GM18951 (cell line): ENCODE measurements around the gene HIP1R.

ENCODE experiments used
- POLR2A ChIP-seq: IDR thresholded peaks from 4 replicates; pipeline ENCODE4 v1.6.1; 2011; ENCODE audit warnings: mild to moderate bottlenecking; ENCODE audit not compliant: insufficient read length, insufficient read depth; ENCODE audit errors: extremely low read depth
- in situ Hi-C: fragments of 300-500 bp; cut with MboI; formaldehyde crosslinking; loops from one replicate; pipeline ENCODE4 v1.12.0; 2022; ENCODE audit warnings: low sequenced_read_pairs, mixed read lengths, inconsistent platforms; ENCODE audit not compliant: unreplicated experiment

HIP1R gene

DNA sequence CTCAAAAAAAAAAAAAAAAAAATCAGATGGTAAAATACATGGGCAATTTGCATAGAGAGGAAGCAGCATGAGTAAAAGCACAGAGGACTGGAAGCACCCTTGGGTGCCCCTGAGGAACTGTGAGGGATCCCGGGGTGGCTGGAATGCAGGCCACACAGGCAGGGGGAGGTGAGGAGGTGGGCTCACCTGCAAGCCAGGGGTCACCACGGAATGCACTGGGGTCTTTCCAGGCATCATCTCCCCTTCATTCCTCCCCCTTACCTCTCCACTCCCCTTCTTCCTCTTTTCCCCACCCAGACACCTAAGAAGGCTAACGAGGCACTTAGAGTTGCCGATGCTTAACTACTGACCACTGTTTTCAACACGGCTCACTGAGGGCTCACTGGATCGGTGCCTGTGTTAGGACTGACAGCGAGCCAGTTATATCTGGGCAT lies 14.4 kb upstream of the HIP1R start:
- no peak for TF ChIP-seq POLR2A
- in situ Hi-C loops = no loop called here

DNA sequence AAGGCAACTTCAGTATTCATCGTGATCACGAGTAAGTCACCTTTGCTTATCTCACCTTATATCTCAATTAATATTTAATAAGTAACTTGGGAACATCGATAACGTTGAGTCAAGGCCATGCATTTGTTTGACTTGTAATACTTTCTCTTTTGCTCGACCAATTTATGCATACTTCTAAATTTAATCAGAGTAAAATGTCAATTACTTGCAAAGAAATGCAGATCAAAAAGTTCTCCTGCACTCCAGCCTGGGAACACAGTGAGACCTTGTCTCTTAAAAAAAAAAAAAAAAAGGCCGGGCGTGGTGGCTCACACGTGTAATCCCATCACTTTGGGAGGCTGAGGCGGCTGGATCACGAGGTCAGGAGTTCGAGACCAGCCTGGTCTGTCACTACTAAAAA lies 11.8 kb upstream of the HIP1R start:
- no peak for TF ChIP-seq POLR2A
- in situ Hi-C loops = no loop called here

DNA sequence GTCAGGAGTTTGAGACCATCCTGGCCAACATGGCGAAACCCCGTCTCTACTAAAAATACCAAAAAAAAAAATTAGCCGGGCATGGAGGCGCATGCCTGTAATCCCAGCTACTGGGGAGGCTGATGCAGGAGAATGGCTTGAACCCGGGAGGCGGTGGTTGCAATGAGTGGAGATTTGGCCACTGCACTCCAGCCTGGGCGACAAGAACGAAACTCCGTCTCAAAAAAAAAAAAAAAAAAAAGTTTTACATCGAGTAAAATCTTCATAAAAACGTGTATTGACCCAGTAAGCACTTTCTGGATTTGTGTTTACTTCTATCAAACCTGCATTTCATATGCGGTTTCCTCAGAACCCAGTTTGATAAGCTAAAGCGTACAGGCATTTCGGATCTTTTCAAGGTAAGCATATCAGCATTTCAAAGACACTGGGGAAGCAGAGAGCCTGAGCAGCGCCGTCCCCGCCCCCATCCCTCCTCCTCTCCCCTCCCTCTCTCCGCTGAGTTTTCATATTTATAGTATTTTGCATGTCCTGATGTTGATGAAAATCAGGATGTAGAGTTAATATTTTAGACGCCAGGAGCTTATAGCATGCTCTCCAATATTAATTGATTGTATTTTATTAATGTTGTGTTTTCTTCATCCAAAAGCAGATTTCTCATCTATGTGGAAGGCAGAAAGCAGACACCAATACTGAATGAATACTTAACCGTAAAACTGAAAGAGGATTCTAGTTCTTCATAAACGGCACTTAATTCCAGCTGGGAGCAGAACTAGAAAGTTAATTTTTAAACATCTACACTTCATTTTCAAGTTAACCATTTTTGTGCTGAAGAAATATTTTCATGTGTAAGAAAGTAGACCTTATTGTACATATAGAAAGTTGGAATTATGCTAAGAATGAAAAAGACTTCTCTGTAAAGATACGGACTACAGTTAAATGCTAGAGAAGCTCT lies 9.2 kb upstream of the HIP1R start:
- in situ Hi-C loops = no loop called here
- no peak for TF ChIP-seq POLR2A

DNA sequence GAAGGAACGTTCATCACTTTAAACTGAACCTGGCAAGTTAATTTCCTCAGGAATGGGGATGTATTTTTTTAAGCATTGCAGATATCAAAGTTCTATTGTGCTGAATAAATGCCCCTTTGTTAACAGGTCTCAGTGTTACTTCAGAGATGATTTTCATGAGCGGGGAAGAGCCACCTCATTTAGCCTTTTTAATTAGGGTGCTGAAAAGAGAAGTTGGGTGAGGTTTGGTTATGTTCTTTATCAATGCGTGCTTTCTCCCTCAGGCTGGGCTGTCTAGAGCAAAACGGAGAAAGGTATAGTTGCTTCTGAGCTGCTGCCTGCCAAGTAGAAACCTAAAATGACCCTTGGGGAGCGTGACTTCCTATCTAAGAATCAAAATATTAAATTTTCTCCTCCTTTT lies 8.0 kb upstream of the HIP1R start:
- no peak for TF ChIP-seq POLR2A
- in situ Hi-C loops = no loop called here

DNA sequence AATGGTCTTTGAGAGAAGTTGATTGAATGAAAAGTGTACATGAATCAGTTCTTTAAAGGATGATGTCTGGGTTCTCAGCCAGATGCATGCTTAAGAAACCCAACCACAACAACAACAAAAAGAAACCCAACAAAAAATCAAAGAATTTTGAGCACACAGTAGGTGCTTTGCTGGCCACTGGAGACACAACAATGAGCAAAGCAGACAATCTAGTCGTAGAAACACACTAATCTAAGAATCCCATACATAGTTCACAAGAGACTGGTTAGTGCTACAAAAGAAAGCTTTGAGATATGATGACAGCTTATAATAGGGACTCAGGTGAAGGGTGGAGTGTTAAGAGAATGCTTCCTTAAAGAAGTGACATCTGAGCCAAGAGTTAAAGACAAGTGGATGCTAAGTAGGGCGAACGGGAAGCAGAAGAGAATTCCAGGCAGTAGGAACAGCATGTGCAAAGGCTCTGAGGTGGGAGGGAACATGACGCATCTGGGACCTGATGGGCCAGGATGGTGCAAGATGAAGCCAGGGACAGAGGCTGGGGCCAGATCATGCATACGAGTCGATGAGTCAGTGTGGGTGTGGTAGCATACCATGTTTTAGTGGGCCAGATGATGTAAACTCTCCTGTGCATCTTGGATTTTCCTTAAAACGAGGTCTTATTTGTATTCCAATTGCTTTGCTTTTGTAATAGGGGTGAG lies 4.6 kb upstream of the HIP1R start:
- no peak for TF ChIP-seq POLR2A

DNA sequence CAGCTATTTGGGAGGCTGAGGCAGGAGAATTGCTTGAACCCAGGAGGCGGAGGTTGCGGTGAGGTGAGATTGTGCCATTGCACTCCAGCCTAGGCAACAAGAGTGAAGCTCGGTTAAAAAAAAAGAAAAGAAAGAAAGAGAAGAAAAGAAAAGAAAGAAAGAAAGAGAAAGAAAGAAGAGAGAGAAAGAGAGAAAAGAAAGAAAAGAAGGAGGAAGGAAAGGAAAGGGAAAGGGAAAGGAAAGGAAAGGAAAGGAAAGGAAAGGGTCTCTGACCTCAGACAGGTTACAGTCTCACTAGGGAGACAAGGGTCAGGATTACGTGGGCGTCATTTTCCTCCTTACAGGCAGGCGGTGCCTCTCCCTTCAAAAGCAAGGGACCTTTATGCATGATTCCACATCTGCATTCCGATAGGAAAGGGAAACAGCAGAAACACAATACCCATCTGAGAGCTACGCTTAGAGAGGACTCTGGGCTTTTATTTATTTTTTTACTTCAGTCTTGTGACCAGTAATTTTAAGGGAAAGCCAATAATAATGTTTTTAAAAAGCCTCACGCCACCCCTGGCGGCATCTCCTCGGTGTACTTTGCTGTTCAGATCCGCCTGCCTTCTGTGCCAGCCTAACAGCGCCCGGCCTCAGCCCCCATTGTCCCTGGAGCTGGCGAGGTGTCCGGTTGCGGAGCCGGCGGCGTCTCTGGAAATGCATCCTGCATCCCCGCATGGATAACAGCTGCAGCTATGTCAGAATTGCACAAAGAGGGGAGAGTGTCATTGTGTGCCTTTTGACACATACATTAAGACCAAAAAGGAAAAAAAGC lies 945 bp upstream of the HIP1R start:
- no peak for TF ChIP-seq POLR2A
- in situ Hi-C loops = no loop called here

More for the DNA sequence above, 4.6 kb upstream of the HIP1R start:
- in situ Hi-C loops = no loop called here

DNA sequence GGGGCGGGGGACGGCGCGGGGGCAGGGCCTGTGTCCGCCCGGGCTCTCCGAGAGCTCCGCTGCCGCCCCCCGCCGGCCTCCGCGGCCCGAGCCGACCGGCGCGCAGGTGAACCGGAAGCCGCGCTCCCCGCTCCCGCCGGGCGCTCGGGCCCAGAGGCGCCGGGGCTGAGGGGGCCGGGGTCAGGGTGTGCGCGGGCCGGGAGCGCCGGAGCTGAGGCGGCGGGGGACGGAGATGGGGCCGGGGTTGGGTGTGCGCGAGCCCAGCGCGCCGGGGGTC lies 431 bp downstream of the HIP1R start:
- in situ Hi-C loops = no loop called here

DNA sequence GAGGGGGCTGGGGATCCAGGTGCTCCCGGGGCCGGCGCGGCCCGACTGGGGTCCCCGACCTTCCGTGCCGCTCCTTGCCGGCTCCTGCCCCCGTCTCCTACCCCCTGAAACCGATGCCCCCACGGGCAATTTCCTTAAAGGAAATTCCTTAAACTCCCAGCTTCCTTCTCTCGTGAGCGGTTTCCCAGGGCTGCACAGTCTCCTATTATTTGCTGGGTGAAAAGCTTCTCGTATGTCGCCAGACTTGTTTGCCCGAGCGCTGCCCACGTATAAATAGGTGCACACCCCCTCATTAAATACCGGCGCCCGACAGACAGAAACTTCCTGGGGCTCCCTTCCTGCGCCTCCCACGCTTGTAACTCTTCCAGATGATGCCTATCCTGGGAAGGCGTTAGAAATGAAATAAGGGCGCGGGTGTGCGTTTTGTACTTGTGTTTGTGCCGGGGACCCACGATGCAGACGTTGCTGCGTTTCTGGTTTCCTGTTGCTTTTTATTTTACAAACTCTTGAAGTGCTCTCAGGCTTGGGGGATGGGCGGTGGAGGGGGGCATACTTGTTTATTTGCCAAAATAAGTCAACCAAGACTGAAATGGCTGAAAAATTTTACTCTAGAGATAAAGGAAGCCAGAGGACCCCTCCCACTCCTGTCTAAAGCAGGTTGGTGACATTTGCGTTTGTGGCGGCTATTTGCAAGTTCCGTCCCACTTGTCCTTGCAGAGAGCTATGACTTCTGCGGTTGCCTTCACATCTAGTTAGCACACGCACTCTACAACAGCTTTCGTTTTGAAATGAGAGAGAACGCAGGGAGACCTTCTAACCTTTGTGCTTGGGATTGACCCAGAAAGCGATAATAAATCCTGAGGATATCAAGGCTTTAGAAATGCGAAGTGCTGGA lies 1.0 kb downstream of the HIP1R start:
- in situ Hi-C loops = no loop called here

More for the DNA sequence above, 431 bp downstream of the HIP1R start:
- no peak for TF ChIP-seq POLR2A

DNA sequence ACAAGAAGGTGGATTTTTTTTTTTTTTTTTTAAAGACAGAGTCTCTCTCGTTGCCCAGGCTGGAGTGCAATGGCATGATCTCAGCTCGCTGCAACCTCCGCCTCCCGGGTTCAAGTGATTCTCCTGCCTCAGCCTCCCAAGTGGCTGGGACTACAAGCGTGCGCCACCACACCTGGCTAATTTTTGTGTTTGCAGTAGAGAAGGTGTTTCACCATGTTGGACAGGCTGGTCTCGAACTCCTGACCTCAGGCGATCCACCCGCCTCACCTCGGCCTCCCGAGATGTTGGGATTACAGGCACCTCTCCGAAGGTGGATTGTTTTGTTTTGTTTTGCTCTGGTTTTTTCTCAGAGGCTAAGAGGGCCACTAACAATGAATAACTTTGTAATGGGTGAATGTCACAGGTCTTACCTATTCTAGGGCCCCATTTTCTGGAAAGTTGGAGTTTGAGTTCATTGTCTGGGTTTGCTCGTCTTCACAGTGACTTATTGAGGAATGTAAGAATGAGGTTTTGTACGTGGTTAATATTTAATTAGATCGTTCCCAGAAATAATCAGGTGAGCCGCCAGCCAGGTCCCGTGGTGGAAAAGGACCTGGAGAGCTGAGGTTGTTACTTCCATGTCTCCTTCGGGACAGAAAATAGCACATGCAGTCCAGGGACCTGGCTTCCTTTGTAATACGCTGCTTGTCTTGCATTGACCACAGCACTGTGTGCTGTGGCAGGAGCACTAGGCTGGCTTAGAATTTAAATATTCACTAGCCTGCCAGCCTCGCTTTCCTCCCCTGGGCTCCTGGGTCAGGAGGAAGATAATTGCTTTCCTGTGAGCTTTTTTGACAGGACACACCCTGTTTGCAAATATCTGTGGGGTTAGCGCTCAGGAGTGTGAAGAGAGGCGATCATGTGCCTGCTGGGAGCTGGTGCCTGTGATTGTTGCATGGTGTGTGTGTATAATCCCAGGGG lies 2.3 kb downstream of the HIP1R start:
- in situ Hi-C loops = no loop called here
- no peak for TF ChIP-seq POLR2A

More for the DNA sequence above, 1.0 kb downstream of the HIP1R start:
- TF ChIP-seq POLR2A = peak; percentile 27

DNA sequence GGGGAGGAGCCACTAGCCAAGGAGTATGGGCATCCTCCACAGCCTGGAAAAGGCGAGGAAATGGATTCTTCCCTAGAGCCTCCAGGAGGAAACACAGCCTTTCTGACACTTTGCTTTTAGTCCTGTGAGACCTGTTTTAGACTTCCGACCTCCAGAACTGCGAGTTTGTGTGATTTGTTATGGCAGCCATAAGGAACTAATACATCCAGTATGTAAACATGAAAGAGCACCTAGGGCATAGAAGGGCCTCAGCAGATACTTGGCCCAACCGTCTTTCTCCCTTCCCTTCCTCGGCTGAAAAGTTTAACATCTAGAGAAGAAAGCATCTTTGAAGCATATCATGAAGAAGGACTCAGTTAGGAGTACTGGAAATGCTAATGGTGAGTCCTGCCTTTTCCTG lies 3.6 kb downstream of the HIP1R start:
- in situ Hi-C loops = no loop called here

DNA sequence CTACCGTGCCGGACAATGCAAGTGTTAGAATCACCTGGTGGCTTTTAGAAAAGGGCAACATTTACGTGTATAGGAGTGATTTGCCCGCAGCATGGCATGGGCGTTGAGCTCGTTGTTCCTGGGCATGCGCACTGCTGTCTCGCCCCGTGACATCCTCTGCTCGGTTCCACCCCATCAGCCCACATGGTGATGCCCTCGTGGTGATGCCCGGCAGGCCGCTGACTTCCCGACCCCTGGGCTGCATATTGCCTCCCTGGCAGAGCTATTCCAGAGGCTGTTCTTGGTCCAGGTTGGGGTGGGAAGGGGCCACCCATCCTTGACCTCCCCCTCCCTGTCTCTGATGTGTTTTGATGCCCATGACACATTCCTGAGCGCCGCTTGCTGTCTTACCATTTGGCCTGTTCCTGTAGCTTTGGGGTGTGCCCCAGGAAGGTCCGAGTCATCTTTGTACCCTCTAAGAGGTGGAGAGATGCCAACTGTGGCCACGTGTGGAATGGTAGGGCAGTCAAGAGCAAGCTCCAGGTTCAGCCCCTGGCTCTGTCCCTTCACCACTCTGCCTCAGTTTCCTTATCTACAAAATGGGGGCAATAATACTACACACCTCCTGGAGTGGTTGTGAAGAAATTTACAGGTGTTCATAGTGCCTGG lies 4.8 kb downstream of the HIP1R start:
- in situ Hi-C loops = no loop called here

More for the DNA sequence above, 3.6 kb downstream of the HIP1R start:
- TF ChIP-seq POLR2A = no peak

More for the DNA sequence above, 4.8 kb downstream of the HIP1R start:
- TF ChIP-seq POLR2A = no peak
